Muscle layer of colon (tissue), 2 donors: ENCODE measurements around the gene NDP.
"Not testable (repeated sequence)": the region's sequence is repeated elsewhere in the genome, so short reads cannot be mapped to it uniquely, and the experiment has no call there.

Experiments
- H3K27ac ChIP-seq: one replicate; pipeline ENCODE4 v1.7.0; 2013; ENCODE audit warnings: low read depth, mild to moderate bottlenecking, low read length, moderate library complexity
- H3K27me3 ChIP-seq, 2 donors: one replicate each; pipeline ENCODE4 v1.7.0; 2013; ENCODE audit warnings: low read length in 2 of 2, mild to moderate bottlenecking in 2 of 2; ENCODE audit not compliant: insufficient read depth in 2 of 2, control insufficient read depth in 1 of 2
- H3K36me3 ChIP-seq: one replicate; pipeline ENCODE4 v1.7.0; 2013; ENCODE audit warnings: mild to moderate bottlenecking, low read length; ENCODE audit not compliant: insufficient read depth
- H3K4me1 ChIP-seq: one replicate; pipeline ENCODE4 v1.7.0; 2013; ENCODE audit warnings: mild to moderate bottlenecking, low read length; ENCODE audit not compliant: insufficient read depth
- H3K4me3 ChIP-seq, 2 donors: one replicate each; pipeline ENCODE4 v1.7.0; 2013; ENCODE audit warnings: low read length in 2 of 2, low read depth in 1 of 2, mild to moderate bottlenecking in 1 of 2, moderate library complexity in 1 of 2
- H3K9ac ChIP-seq: one replicate; pipeline ENCODE4 v1.7.0; 2013; ENCODE audit warnings: low read length
- H3K9me3 ChIP-seq: one replicate; pipeline ENCODE4 v1.7.0; 2013; ENCODE audit warnings: mild to moderate bottlenecking, low read length
- donor health status: abdominal sarcoma.
- donor health status: Adenocarcinoma of cecum.

NDP gene

GRCh38 chrX:43940816-43941474, 32.2 kb downstream of the NDP start:
- Histone ChIP-seq H3K4me3 (no peak overlapping the region), H3K36me3 (no peaks in the 10 kb centered on the region), H3K9me3 (no peaks in the 10 kb centered on the region), H3K9ac (no peak overlapping the region), H3K27me3 (no peaks in the 10 kb centered on the region), H3K27ac (no peak overlapping the region), H3K4me1 (no peaks in the 10 kb centered on the region)

GRCh38 chrX:43939187-43939926, 33.8 kb downstream of the NDP start:
- Histone ChIP-seq H3K9me3 (no peaks in the 10 kb centered on the region), H3K4me1 (no peaks in the 10 kb centered on the region), H3K27ac (no peak overlapping the region), H3K27me3 (no peaks in the 10 kb centered on the region), H3K4me3 (no peak overlapping the region), H3K9ac (no peak overlapping the region), H3K36me3 (no peaks in the 10 kb centered on the region)

- H3K9ac ChIP-seq, H3K4me3 ChIP-seq, H3K9me3 ChIP-seq, H3K27ac ChIP-seq, H3K4me1 ChIP-seq, H3K36me3 ChIP-seq, H3K27me3 ChIP-seq: not testable (repeated sequence)
Observed at GRCh38 chrX:43922032-43922431, 51.2 kb downstream of the NDP start.

- H3K27ac ChIP-seq, H3K36me3 ChIP-seq: not testable (repeated sequence)
Observed at GRCh38 chrX:43910772-43911171, 62.4 kb downstream of the NDP start.

GRCh38 chrX:43910012-43910411, 63.2 kb downstream of the NDP start:
- Histone ChIP-seq H3K27ac (no peak overlapping the region), H3K4me1 (no peaks in the 10 kb centered on the region), H3K27me3 (peaks cover 0 to 2% of the 10 kb centered on the region in 2 donors), H3K4me3 (no peak overlapping the region), H3K36me3 (no peaks in the 10 kb centered on the region), H3K9me3 (no peaks in the 10 kb centered on the region), H3K9ac (no peak overlapping the region)

More at GRCh38 chrX:43910772-43911171, 62.4 kb downstream of the NDP start:
- not testable (repeated sequence) for H3K27me3 ChIP-seq, H3K9me3 ChIP-seq, H3K4me1 ChIP-seq, H3K4me3 ChIP-seq, H3K9ac ChIP-seq

GRCh38 chrX:43909141-43909540, 64.0 kb downstream of the NDP start:
- H3K27ac ChIP-seq, result no peak overlapping the region
- no peaks in the 10 kb centered on the region for H3K9me3 ChIP-seq

GRCh38 chrX:43899878-43900815, 73.0 kb downstream of the NDP start:
- Histone ChIP-seq H3K9me3 (no peaks in the 10 kb centered on the region), H3K36me3 (no peaks in the 10 kb centered on the region), H3K27me3 (peaks cover 0 to 15% of the 10 kb centered on the region in 2 donors), H3K27ac (no peak overlapping the region), H3K9ac (no peak overlapping the region), H3K4me1 (no peaks in the 10 kb centered on the region), H3K4me3 (no peak overlapping the region)

More at GRCh38 chrX:43909141-43909540, 64.0 kb downstream of the NDP start:
- H3K9ac ChIP-seq, result no peak overlapping the region
- no peak overlapping the region for H3K4me3 ChIP-seq
- peaks cover 0 to 8% of the 10 kb centered on the region in 2 donors for H3K27me3 ChIP-seq
- no peaks in the 10 kb centered on the region for H3K36me3 ChIP-seq
- H3K4me1 ChIP-seq, result no peaks in the 10 kb centered on the region
